CD4-positive, alpha-beta T cell treated with Interleukin-17A for 1 hour (primary cell): ENCODE data around the gene TNFSF11.
"Not testable (repeated sequence)": the region's sequence is repeated elsewhere in the genome, so short reads cannot be mapped to it uniquely, and the experiment has no call there.

Experiments
- DNase-seq: peaks from one replicate; pipeline ENCODE4 v3.0.0-alpha.2; 2020

The TNFSF11 gene, protein sequence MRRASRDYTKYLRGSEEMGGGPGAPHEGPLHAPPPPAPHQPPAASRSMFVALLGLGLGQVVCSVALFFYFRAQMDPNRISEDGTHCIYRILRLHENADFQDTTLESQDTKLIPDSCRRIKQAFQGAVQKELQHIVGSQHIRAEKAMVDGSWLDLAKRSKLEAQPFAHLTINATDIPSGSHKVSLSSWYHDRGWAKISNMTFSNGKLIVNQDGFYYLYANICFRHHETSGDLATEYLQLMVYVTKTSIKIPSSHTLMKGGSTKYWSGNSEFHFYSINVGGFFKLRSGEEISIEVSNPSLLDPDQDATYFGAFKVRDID

DNA sequence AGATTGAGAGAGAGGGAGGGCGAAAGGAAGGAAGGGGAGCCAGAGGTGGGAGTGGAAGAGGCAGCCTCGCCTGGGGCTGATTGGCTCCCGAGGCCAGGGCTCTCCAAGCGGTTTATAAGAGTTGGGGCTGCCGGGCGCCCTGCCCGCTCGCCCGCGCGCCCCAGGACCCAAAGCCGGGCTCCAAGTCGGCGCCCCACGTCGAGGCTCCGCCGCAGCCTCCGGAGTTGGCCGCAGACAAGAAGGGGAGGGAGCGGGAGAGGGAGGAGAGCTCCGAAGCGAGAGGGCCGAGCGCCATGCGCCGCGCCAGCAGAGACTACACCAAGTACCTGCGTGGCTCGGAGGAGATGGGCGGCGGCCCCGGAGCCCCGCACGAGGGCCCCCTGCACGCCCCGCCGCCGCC, at the start of gene TNFSF11:
Gene TNFSF11, plus strand, starts transcription at position 142 of the 400 bp plus-strand sequence. Its CDS starts 152 bp downstream, at position 294.
- DNase-seq, result no peak

DNA sequence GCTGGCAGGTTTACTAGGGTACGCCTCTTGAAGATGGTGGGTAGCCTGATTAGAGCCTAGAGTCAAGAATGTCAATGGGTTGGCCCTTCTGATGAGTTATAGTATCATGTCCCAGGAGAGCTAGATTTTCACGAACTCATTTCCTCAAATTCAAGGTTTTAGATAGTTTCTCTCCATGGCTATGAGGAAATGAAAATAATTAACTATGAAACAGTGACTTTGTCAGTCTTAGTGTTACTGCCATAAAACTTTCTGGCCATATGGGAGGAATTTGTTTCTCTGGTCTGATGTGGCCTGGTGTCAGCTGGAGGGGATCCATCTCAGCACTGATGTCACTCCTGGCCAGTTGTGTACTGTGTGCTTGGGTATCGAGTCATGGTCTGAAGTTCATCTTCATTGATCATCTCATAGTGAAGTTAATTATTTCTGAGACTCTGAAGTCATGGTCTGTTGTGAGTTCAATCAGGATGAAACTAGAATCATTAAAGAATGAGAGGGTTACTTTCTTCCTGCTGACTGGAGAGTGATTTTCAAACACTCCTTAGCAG, 49.4 kb upstream of the TNFSF11 start:
- no peak for DNase-seq

DNA sequence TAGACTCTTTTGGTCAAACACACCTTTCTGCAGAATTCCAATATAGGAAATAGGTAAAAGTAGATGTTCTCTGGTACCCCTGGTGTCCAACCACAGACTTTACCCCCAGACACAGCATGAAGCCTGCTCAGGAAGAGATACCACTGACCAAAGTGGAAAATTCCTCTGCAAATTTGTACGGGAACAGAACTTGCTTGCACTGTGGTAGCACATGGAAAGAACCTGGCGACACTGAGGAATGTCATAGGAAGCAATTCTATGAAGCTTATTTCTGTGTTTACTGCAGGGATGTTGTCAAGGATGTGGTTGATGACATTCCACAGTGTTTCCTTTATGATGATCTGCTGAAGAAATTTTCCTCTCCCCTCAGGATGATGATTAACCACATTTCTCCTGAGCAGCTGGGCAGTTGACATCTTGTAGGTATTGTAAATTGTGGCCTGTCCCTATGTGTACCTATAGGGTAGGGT, 48.9 kb upstream of the TNFSF11 start:
- DNase-seq, result no peak

- no peak for DNase-seq
These were observed 47.7 kb upstream of the TNFSF11 start for GRCh38 chr13:42526276-42526675.

DNA sequence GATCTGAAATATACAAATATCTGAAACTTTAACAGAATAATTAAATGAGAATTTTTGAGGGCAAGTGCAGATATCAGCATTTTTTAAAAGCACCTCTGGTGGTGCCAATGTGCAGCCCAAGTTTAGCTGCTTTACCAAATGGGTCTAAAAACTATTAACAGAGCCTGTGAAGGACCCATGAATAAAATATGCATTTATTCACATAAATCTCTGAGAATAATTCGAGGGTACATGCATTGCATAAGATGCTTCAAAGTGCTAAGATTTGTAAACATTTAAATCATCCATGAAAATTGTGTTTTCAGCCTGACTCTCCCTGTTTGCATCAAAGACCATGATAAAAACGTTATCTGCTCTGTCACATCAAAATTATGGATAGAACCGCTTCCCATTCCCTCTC, 47.1 kb upstream of the TNFSF11 start:
- no peak for DNase-seq

GRCh38 chr13:42532561-42533335, 41.2 kb upstream of the TNFSF11 start:
- DNase-seq, result no peak

- DNase-seq, result no peak
These were observed 40.7 kb upstream of the TNFSF11 start for GRCh38 chr13:42533336-42533591.

- DNase-seq, result no peak
These were observed 39.2 kb upstream of the TNFSF11 start for GRCh38 chr13:42534785-42535184.

DNA sequence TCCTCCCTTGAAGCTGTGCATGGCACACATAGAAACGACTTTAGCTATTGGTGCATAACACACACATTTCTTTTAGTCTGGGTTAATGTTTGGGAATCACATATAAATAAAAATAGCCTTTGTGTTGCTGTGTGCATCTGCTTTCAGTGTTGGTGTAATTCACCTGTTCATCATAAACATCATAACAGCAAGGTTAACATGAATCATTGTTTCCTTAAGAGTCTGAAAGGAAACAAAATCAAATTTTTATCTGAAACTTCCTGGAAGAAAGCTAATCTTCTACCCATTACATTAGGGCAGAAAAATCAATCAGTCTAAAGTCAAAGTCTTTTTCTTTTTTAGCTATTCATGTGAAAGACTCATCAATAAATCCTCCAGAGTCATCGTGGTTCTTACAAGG, 35.0 kb upstream of the TNFSF11 start:
- DNase-seq, result no peak

- DNase-seq, result no peak
These were observed 34.3 kb upstream of the TNFSF11 start for GRCh38 chr13:42539670-42540069.

DNA sequence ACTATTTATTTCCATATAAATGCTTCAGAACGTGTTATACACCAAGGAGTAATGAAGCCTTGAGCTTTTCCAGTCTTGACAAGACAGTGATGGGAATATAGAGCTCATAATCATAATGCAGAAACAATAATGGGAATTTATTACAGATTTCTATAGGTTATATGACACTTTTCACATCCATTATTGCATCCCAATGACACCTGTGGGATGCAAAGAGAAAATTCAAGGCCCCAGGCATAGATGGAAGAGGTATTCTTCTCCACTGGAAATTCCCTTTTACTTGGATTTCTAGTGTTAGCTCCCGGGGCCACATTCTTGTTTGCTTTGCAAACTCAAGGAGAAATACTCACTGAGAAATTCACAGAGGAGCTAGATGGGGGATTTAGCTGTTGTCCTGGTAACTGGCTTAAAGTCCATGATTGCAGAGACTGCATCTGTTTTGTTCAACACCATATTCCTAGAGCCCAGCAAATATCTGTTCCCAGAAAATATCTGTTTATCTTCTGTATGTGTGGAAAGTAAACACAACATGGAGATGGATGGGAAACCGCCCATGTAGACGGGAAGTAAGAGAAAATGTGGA, 30.6 kb upstream of the TNFSF11 start:
- DNase-seq, result no peak

DNA sequence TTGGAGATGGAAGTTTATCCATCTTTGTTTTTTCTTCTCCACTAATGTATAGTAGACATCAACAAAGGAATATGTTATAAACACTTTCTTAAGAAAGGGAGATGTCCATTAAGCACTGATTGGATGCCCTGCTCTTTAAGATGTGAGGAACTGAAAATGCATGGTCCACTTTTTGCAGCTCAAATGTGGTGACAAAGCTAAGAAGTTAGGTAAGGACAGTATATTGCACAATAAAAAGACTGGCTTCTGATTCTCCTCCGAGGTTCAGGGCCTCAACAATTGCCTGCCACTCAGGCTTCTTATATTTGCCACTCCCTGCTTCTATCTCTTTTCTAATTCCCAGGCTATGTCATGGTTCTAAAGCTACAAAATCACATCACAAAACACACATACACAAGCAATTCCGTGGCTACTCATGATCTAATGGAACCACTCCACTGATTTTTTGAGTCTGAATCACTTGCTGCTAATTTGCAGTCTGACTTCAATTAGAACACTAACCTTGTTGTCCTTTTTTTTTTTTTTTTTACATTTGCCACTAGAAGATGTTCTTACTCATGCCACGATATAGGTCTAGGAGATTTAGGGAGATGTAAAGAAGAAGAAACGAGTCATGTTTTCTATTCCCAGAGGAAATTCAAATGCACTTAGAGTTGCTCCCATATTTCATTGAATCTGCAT, 29.6 kb upstream of the TNFSF11 start:
- no peak for DNase-seq

DNA sequence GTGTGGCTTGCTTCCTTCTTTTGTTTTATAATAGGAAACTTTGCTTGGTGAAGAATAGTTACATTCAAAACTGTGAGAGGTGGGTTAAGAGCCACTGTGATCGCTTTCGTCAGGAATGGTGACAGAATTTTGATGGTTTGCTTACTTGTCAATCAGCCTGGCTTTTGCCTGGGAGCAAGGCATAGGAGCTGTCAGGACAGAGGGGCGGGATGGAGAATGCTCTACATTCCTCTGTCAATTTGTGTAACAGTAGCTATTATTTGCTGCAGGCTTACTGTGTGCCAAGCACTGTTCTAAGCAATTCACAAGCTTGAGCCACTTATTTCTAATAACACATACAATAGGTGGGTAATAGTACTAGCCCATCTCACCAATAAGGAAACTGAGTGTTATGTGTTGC, 28.1 kb upstream of the TNFSF11 start:
- no peak for DNase-seq

DNA sequence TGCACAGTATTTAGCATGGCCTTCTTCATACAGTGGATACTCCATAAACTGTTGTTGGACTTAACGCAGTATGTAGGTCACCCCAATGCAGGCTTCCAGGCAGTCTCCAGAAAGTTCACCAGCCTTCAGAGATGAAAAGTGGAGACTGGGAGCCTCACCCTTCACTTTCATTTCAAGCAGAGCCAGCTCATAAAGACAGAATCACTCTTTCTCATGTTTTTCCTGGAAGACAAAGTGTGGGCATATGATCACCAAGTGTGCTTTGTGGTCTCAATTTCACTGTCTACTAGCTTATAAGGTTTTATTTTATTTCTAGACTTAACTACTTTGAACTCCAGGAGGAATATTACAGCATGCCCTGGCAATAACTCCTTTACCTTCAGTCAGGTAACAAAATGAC, 26.3 kb upstream of the TNFSF11 start:
- no peak for DNase-seq

DNA sequence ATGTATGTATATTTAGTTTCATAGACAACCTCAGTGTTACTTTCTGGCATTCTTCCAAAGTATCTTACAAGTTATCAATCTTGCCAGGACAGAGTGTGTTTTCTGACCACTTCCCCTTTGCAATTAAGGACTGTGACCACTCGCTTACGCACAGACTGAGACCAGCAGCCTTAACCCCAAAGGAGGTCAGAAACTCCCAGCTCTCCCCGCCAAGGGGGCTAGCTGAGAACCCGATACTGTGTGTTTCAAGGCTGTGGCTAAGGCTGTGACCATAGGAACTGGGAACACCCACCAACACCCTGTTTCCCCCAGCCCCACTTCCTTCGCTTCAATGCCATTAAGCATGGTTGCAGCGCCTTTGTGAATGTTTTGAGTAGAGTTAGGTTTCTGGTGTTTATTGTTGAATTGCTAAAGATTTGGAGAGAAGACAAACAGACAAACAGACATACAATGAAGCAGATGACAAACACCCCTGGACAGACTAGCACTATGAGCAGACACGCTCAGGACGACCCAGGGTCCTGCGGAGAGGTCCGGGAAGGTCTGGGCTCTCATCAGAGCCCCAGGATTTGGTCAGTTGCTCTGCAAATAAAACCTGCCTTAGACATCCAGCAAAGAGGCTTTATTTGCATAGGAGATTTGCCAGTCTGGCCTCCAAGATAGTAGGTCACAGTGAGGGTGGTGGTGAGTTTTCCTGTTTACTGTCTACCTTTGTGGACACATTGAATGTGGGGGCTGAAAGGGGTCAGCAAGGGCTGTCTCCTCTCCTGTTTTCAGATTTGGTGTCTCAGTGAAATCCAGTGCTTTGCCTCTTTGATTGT, 25.0 kb upstream of the TNFSF11 start:
- DNase-seq, result peak; percentile 29

DNA sequence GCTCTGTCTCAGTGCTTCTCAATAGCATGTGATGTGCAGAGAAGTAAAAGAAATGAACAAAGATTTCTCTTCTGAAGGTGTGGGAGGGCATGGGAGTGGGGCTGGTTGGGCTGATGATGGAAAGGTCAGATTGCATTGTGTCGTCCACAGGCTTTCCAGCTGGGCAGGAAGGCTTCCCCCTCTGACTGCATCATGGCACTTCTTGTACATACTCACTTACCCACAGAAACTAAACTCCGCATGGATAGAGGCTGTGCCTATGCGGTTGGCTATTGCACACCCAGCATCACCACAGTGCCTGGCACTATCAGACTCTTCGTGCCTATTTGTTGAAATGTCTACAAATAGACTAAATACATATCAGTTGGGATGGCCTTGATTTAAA, 24.4 kb upstream of the TNFSF11 start:
- DNase-seq, result no peak

DNA sequence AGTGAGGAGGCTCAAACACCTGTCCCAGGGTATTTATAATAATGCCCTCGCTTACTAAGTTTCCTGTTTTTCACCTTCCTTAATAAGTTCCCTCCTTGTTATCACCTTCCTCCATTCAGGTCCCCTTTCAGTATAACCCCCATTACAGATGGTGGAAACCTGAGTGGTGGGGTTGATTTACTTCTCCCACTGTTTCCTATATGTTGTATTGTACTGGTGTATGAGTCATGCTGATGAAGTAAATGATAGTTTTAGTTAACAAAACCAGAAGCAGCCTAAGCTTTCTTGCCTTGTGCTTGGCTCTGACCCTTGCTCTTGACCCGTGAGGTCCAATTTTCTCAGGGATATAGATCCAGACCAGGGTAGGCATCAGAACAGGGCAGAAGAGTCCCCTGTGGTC, 22.3 kb upstream of the TNFSF11 start:
- DNase-seq, result no peak

GRCh38 chr13:42553098-42554046, 20.6 kb upstream of the TNFSF11 start:
- DNase-seq, result no peak

- no peak for DNase-seq
These were observed 14.9 kb upstream of the TNFSF11 start for GRCh38 chr13:42559057-42559456.

DNA sequence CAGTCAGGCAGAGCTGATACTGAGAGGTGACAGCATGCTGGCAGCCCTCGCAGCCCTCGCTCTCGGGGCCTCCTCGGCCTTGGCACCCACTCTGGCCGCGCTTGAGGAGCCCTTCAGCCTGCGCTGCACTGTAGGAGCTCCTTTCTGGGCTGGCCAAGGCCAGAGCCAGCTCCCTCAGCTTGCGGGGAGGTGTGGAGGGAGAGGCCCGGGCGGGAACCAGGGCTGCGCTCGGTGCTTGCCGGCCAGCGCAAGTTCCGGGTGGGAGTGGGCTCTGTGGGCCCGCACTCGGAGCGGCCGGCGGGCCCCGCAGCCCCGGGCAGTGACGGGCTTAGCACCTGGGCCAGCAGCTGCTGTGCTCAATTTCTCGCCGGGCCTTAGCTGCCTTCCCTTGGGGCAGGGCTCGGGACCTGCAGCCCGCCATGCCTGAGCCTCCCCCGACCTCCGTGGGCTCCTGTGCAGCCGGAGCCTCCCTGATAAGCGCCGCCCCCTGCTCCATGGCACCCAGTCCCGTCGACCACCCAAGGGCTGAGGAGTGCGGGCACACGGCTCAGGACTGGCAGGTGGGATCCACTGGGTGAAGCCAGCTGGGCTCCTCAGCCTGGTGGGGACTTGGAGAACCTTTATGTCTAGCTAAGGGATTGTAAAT, 14.3 kb upstream of the TNFSF11 start:
- not testable (repeated sequence) for DNase-seq

GRCh38 chr13:42560320-42560719, 13.6 kb upstream of the TNFSF11 start:
- DNase-seq, result not testable (repeated sequence)
